ENCODE results near the gene NEFH.

Gene NEFH

DNA sequence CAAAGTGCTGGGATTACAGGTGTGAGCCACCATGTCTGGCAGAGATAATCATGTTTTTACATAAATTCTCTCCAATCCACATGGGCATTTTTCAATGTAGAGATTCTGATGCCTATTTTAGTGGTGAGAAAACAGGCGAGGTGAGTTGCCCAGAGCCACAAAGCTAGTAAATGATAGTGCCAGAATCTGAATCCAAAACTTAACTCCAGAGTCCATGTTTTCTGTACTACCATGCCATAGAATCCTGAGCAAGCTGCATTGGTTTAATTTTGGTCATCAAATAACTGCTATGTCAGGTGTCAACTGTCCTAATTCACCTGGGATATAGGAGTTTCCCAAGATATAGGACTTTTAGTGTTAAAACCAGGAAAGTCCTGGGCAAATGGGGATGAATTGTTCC lies 13.6 kb downstream of the NEFH start:
- DNase-seq (ENCODE audit: low read depth), result no peak

DNA sequence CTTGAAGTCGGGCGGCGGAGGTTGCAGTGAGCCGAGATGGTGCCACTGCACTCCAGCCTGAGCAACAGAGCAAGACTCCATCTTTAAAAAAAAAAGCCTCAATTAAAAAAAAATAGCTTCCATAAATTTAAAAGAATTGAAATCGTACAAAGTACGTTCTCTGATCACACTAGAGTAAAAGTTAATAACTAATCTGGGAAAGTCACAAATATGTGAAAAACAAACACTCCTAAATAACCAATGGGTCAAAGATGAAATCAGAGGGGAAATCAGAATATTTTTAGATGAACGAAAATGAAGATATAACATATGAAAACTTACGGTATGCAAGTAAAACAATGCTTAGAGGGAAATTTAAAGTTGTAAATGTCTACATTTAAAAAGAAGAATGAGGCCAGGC lies 19.8 kb downstream of the NEFH start:
- DNase-seq (ENCODE audit: low read depth), result no peak

DNA sequence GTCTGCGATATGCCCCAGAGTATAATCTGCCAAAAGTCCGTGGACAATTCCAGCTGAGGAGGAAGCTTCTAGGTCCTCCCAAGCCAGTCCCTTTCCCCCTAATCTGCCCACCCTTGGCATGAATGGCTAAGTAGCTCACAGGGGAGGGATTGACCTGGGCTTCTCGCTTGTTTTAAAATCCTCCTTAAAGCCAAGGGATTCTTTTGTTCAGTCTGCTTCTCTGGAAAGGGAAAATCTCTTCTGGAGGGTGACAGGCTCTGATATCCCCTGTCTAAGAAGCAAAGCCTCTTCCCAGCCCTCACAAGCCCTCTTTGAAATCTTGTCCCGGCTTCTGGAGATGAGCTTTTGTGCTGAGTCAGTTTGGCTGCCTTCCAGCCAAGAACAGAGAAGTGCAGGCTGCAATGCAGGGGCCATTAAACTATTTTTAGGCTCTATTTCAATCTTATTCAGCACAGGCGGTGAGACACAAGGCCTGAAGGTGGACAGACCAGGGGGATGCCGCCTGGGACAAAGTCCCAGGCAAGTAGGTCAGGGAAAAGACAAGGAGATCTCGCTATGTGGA lies 23.9 kb downstream of the NEFH start:
- DNase-seq (ENCODE audit: low read depth), result peak; percentile 44

DNA sequence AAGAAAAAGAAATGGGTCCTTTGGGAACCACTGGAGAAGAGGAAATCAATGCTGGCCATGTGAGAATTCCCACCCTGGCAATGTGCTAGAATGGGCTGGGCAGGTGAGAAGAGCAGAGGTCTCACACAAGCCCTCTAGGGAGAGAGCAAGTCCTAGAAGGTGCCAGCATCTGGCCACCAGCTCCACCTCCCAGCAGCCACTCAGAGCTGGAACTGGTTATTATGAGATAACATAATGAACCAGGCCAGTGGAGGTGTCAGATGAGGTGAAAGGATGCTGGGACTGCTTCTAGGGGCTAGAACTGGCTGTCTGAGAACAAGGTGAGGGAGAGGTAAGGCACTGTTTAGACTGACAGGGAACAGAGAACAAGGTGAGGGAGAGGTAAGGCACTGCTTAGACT lies 29.3 kb downstream of the NEFH start:
- no peak for DNase-seq (ENCODE audit: low read depth)

DNA sequence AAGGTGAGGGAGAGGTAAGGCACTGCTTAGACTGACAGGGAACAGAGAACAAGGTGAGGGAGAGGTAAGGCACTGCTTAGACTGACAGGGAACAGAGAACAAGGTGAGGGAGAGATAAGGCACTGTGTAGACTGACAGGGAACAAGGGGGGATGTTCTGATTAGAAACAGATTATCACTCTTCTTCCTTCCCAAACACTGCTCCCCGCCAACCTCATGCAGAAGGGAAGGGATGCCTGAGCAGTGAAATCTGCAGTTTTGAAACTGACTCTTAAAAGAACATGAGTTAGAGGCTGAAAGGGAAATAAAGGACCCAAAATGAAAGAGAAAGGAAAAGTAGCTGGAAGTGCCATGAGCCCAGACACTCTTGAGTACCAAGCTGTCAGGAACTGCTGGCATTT lies 29.8 kb downstream of the NEFH start:
- no peak for DNase-seq (ENCODE audit: low read depth)

- DNase-seq (ENCODE audit: low read depth), result no peak
Measured at GRCh38 chr22:29510542-29510941, 30.5 kb downstream of the NEFH start.

DNA sequence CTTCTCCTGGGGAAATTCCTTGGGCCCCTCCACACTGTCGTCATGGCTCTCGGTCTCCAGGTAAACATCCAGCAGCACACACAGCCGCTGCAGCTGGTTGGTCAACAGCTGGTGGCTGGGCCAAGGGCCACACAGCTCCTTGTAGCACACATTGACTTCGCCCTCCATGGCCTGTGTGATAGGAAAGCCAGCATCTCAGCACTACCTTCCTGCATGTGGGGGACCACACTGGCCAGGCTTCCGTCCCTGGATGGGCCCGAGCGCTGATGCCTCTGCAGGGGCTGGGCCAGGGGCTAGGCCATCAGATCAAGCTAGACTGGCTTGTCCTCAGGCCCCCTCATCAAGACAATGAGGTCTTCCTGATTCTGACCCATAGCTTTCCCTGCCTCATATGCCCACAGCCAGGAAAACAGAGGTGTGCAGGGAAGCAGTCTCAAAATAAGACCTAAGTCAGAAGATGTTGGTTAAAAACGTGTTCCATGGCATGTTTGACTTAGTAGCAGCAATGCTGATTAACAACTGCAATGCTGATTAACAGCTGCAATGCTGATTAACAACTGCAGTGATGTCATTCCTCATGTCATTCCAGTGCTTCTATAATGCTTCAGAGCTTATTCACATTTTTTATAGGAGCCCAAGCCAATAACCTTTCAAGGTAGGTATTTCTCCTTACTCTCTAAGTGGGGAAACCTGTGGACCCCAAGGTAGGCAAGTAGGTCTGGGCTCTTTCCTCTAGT lies 31.3 kb downstream of the NEFH start:
- no peak for DNase-seq (ENCODE audit: low read depth)

- no peak for DNase-seq (ENCODE audit: low read depth)
Measured at GRCh38 chr22:29512031-29512430, 32.0 kb downstream of the NEFH start.

GRCh38 chr22:29517215-29517908 lies 37.3 kb downstream of the NEFH start:
- DNase-seq (ENCODE audit: low read depth), result no peak

GRCh38 chr22:29518427-29518826 lies 38.4 kb downstream of the NEFH start:
- no peak for DNase-seq (ENCODE audit: low read depth)

- no peak for DNase-seq (ENCODE audit: low read depth)
Measured at GRCh38 chr22:29519996-29520395, 40.0 kb downstream of the NEFH start.

DNA sequence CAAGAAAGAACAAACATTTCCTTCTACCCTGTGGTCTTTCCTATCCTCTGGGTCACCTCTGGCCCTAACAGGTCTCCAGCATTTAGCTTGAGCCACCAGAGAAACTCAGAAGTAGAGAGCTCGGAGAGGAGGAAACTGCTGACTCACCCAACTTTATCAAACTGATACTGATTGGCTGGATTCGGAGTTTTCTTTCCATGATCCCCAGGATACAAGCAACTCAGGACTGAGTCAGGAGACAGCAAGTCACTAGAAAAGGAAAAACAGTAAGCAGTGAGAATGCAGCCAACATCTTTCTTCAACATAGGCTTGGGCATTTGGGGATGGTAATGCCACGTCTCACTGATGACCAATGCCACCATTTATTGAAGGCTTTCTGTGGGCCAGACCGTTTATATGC lies 40.8 kb downstream of the NEFH start:
- DNase-seq (ENCODE audit: low read depth), result peak; percentile 53

DNA sequence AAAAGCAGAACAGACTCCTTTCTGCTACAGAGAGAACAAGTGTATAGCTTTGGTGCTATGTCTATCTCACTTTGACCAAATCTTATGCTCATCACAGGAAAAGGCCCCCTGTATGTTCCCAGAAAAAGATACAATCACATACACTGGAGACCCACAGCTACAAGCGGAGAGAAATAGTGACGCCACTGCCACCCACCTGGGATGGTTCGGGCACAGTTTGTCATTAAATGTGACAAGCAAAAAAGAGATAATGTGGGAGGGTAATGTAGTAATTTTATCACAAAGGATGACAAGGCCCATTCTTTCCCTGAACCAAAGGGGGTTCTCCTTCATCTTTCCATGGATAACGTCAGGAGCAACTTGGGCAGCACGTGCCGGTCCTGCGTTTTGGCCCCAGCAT lies 41.5 kb downstream of the NEFH start:
- no peak for DNase-seq (ENCODE audit: low read depth)

GRCh38 chr22:29523761-29524160 lies 43.7 kb downstream of the NEFH start:
- no peak for DNase-seq (ENCODE audit: low read depth)

GRCh38 chr22:29524442-29525191 lies 44.6 kb downstream of the NEFH start:
- no peak for DNase-seq (ENCODE audit: low read depth)

DNA sequence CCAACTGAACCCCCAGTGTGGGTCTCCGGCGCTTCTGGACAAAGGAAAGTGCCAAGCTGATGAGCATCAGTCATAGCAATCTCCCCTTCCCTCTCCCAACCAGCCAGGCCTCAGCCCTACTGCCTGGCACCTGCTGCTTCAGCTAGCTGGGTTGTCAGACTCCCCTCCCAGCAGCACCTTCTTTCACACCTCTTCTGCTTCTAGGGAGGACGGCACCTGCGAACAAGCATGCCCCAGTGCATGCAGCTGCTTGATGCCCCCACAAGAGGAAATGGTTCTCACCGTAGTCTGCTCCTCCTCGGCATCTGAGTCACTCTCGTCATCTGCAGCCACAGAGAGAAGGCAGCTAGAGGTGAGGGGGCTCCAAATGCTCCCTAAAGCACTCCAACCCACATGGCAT lies 48.1 kb downstream of the NEFH start:
- DNase-seq (ENCODE audit: low read depth), result no peak

DNA sequence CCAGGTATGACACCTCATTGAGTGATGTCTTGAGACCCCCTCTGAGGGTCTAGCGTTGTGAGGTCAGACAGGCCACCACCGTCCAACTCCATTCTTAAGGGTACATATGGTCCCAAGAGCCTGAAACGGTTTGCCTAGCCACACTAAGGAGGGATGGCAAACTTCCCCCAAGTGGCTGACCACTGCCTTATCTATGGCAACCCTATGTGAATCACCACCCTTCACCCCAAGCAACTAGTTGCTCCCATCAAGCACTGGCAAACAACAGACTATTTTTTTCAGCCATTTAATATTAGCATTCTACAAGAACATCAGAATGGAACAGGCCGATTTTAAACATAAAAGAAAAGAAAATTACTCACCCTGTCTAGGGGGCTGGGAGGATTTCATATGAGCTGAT lies 50.7 kb downstream of the NEFH start:
- no peak for DNase-seq (ENCODE audit: low read depth)

DNA sequence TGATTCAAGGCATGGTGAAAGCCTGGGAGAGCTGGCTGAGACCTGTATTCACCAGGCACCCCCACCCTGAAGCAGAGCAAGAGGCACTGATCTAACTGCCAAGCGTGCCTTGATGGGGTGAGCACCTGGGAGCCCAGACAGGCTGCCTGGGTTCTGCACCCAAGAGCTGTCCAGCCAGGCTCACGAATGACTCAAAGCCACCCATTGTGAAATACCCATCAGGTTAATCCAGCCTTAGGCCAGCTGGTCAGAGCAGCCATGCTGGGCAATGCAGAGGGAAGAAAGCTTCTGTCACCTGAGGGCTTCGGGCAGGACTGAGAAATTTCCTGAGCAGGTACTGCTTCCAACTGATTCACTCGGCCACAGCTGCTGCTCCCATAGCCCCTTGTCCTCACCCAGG lies 51.4 kb downstream of the NEFH start:
- no peak for DNase-seq (ENCODE audit: low read depth)

GRCh38 chr22:29536411-29536810 lies 56.4 kb downstream of the NEFH start:
- DNase-seq (ENCODE audit: low read depth), result no peak

DNA sequence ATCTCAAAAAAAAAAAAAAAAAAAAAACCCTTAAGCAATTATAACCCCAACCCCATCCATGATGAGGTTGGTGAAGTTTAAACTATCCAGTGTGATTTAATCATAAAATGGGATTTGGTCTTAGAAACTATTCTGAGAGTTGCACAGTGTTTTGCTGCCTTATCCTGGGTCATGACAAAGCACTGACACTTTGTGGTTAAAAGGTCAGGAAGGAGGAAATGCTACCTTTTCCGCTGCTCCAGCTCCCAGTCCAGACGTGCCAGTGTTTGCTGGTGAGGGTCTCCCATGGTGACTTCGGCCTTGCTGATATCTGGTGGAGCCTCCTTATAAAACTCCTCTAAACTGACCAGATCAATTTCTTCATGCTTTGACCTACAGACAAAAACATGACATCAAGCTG lies 59.1 kb downstream of the NEFH start:
- no peak for DNase-seq (ENCODE audit: low read depth)

Measured in GM04503 (cell line).